ENCODE data around the gene IL4R. TPM values are rescaled to one million over a fixed set of nuclear protein-coding genes. Genes with fewer than 3 reads are reported as not detected.
A peak's percentile ranks its signal among the peaks of the same experiment; 100 is the strongest.

The IL4R gene
- total and polyA plus RNA-seq, 10 donors, result 39.3 to 319 (median 160) TPM

DNA sequence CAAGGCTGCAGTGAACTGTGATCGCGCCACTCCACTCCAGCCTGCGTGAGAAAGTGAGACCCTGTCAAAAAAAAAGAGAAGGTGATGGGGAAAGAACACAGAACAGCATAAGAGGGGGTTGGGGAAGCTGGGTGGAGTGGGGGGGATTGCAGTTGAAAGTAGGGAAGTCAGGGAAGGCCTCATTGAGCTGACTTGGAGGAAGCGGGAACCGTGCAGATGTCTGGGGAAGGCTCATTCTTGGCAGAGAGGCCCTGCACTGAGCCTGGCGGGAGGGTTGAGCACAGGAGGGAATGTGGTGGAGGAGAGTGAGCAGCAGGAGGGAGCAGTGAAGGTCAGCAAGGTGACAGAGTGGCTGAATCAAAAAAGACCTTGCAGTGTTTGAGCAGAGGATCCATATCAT, 26.9 kb downstream of the IL4R start:
- no peak overlapping the region for H3K4me3 ChIP-seq
- no peak for DNase-seq
- H3K27ac ChIP-seq, result peak overlapping the region in 3 of 8 donors; percentile 26 to 58 (median 38)
- no peaks in the 10 kb centered on the region for H3K9me3 ChIP-seq
- no peaks in the 10 kb centered on the region for H3K27me3 ChIP-seq (replicated peaks in 1 of 7)
- TF ChIP-seq POLR2A (IDR thresholded peaks at IDR 0.05), result no peak
- TF ChIP-seq POLR2AphosphoS5 (IDR thresholded peaks at IDR 0.05), result no peak
- TF ChIP-seq, protein P1, sequence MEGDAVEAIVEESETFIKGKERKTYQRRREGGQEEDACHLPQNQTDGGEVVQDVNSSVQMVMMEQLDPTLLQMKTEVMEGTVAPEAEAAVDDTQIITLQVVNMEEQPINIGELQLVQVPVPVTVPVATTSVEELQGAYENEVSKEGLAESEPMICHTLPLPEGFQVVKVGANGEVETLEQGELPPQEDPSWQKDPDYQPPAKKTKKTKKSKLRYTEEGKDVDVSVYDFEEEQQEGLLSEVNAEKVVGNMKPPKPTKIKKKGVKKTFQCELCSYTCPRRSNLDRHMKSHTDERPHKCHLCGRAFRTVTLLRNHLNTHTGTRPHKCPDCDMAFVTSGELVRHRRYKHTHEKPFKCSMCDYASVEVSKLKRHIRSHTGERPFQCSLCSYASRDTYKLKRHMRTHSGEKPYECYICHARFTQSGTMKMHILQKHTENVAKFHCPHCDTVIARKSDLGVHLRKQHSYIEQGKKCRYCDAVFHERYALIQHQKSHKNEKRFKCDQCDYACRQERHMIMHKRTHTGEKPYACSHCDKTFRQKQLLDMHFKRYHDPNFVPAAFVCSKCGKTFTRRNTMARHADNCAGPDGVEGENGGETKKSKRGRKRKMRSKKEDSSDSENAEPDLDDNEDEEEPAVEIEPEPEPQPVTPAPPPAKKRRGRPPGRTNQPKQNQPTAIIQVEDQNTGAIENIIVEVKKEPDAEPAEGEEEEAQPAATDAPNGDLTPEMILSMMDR (IDR thresholded peaks at IDR 0.05 in 8 of 11, conservative IDR thresholded peaks at IDR 0.05 in 3 of 11), result no peak
- H3K4me1 ChIP-seq, result peaks cover 0 to 81% (median 21%) of the 10 kb centered on the region in 6 donors
- 52 to 84% (median 63%) methylated on average over 6 of the region's 6 CpGs for WGBS, 5 donors
- peaks cover 12 to 100% (median 71%) of the 10 kb centered on the region in 6 donors for H3K36me3 ChIP-seq
- intact Hi-C loops (cut with DNase I; ENCODE audit: low total_unique reads), result no loop called here

DNA sequence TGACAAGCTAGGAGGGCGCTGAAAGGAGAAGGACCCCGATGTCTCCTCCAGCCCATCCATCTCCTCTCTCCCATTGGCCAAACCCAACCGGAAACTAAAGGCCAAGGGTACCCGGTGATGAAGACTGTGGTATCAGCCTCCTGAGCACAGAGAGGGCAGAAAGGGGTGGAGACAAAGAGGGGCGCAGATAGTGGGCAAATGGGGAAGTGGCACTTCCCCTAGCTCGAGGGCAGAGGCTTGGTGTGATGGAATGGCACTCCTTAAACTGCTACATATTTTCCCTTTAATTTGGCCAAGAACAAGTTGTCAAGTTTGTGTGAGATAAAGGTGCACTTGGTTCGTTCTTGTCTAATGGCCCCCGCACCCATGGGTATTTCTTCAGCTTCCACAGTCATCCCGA, 27.8 kb downstream of the IL4R start:
- peaks cover 0 to 81% (median 23%) of the 10 kb centered on the region in 6 donors for H3K4me1 ChIP-seq
- TF ChIP-seq POLR2A (IDR thresholded peaks at IDR 0.05) (no peak), POLR2AphosphoS5 (IDR thresholded peaks at IDR 0.05) (no peak)
- TF ChIP-seq, protein P1 (IDR thresholded peaks at IDR 0.05 in 8 of 11, conservative IDR thresholded peaks at IDR 0.05 in 3 of 11), result no peak
- peak overlapping the region in 3 of 8 donors; percentile 26 to 58 (median 38) for H3K27ac ChIP-seq
- no peaks in the 10 kb centered on the region for H3K27me3 ChIP-seq (replicated peaks in 1 of 7)
- H3K36me3 ChIP-seq, result peaks cover 12 to 100% (median 79%) of the 10 kb centered on the region in 6 donors
- no peak for DNase-seq
- H3K9me3 ChIP-seq, result no peaks in the 10 kb centered on the region
- H3K4me3 ChIP-seq, result no peak overlapping the region
- WGBS, 5 donors, result 58 to 75% (median 66%) methylated on average over 9 of the region's 9 CpGs
- intact Hi-C loops (cut with DNase I; ENCODE audit: low total_unique reads), result no loop called here

DNA sequence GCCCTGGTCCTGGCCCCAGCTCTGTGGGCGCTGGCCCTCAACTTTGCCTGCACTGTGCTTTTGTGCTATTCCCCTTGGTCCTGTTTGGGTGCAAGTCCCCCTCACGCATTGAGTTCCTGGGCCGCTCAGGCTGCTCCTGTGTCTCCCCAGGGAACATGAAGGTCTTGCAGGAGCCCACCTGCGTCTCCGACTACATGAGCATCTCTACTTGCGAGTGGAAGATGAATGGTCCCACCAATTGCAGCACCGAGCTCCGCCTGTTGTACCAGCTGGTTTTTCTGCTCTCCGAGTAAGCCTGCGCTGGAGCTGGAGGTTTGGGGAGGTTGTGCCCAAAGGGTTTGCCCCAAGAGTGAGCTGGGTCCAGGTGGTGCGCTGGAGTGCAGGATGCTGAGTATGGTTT, 28.2 kb downstream of the IL4R start:
- H3K4me1 ChIP-seq, result peaks cover 0 to 81% (median 28%) of the 10 kb centered on the region in 6 donors
- TF ChIP-seq POLR2A (IDR thresholded peaks at IDR 0.05) (no peak), POLR2AphosphoS5 (IDR thresholded peaks at IDR 0.05) (peak in 1 of 3 donors; percentile 54)
- peaks cover 12 to 100% (median 83%) of the 10 kb centered on the region in 6 donors for H3K36me3 ChIP-seq
- no peak overlapping the region for H3K4me3 ChIP-seq
- 96 to 98% (median 97%) methylated on average over 11 of the region's 11 CpGs for WGBS, 5 donors
- intact Hi-C loops (cut with DNase I; ENCODE audit: low total_unique reads), result no loop called here
- H3K9me3 ChIP-seq, result no peaks in the 10 kb centered on the region
- DNase-seq, result no peak
- peak overlapping the region in 3 of 8 donors; percentile 26 to 58 (median 38) for H3K27ac ChIP-seq
- H3K27me3 ChIP-seq (replicated peaks in 1 of 7), result no peaks in the 10 kb centered on the region

DNA sequence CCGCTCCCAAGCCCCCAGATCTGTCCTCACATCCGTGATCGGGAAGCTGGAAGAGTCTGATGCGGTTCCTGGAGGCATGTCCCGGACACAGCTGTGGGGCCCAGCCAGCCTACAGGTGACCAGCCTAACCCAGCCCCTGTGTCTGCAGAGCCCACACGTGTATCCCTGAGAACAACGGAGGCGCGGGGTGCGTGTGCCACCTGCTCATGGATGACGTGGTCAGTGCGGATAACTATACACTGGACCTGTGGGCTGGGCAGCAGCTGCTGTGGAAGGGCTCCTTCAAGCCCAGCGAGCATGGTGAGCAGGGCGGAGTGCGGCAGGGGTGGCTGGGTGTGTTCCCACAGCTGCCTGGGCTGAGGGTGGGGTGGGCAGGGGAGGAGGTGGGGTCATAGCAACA, 30.9 kb downstream of the IL4R start:
- no peak for DNase-seq
- Histone ChIP-seq H3K9me3 (no peaks in the 10 kb centered on the region), H3K36me3 (peaks cover 14 to 100% (median 99%) of the 10 kb centered on the region in 6 donors), H3K4me1 (peaks cover 0 to 73% (median 33%) of the 10 kb centered on the region in 6 donors), H3K4me3 (no peak overlapping the region), H3K27me3 (replicated peaks in 1 of 7) (no peaks in the 10 kb centered on the region), H3K27ac (peak overlapping the region in 1 of 8 donors; percentile 27)
- intact Hi-C loops (cut with DNase I; ENCODE audit: low total_unique reads), result no loop called here
- 92 to 97% (median 94%) methylated on average over 7 to 15 of the region's 15 CpGs for WGBS, 5 donors
- TF ChIP-seq POLR2AphosphoS5 (IDR thresholded peaks at IDR 0.05) (peak in 2 of 3 donors; percentile 16 to 73), POLR2A (IDR thresholded peaks at IDR 0.05) (no peak)
- TF ChIP-seq, protein P1 (IDR thresholded peaks at IDR 0.05 in 8 of 11, conservative IDR thresholded peaks at IDR 0.05 in 3 of 11), result no peak

Measured in spleen (tissue), 11 donors.